HG03108 (cell line): ENCODE results near the gene BCL2L12.

ENCODE experiments used
- ATAC-seq: cut with Tn5 transposase; IDR thresholded peaks from one replicate; pipeline ENCODE4 v1.9.1; 2021; ENCODE audit warnings: moderate library complexity; ENCODE audit not compliant: unreplicated experiment

BCL2L12 gene

GRCh38 chr19:49641688-49642491, 23.8 kb upstream of the BCL2L12 start, which contains the start of gene SCAF1:
Gene SCAF1 (plus strand): TSS chr19:49642209. CDS start chr19:49645027, 2,818 bp downstream.
- peak; percentile 48 for ATAC-seq

GRCh38 chr19:49642492-49643035, 23.2 kb upstream of the BCL2L12 start:
- ATAC-seq = no peak

GRCh38 chr19:49643466-49643865, 22.3 kb upstream of the BCL2L12 start:
- no peak for ATAC-seq

GRCh38 chr19:49645592-49645991, 20.1 kb upstream of the BCL2L12 start:
- ATAC-seq = no peak

- no peak for ATAC-seq
These were observed 19.7 kb upstream of the BCL2L12 start for GRCh38 chr19:49645995-49646394.

- ATAC-seq = no peak
These were observed 19.1 kb upstream of the BCL2L12 start for GRCh38 chr19:49646586-49646985.

- no peak for ATAC-seq
These were observed 14.5 kb upstream of the BCL2L12 start for GRCh38 chr19:49651029-49651819.

- no peak for ATAC-seq
These were observed 13.7 kb upstream of the BCL2L12 start for GRCh38 chr19:49651820-49652550.

GRCh38 chr19:49652551-49653465, 12.9 kb upstream of the BCL2L12 start:
- no peak for ATAC-seq

GRCh38 chr19:49653466-49653806, 12.3 kb upstream of the BCL2L12 start:
- ATAC-seq = no peak

- no peak for ATAC-seq
These were observed 11.2 kb upstream of the BCL2L12 start for GRCh38 chr19:49654581-49654980.

GRCh38 chr19:49655570-49656455, 9.9 kb upstream of the BCL2L12 start:
- ATAC-seq = no peak

GRCh38 chr19:49656456-49657109, 9.2 kb upstream of the BCL2L12 start:
- no peak for ATAC-seq

GRCh38 chr19:49657493-49658138, 8.1 kb upstream of the BCL2L12 start:
- ATAC-seq = no peak

GRCh38 chr19:49658139-49658517, 7.6 kb upstream of the BCL2L12 start:
- ATAC-seq = no peak

- ATAC-seq = no peak
These were observed 6.9 kb upstream of the BCL2L12 start for GRCh38 chr19:49658566-49659442.

- ATAC-seq = no peak
These were observed 5.3 kb upstream of the BCL2L12 start for GRCh38 chr19:49660338-49660961.
